Measurements from ENCODE around the gene PIM3. TPM values are rescaled to one million over a fixed set of nuclear protein-coding genes. Genes with fewer than 3 reads are reported as not detected.
A peak's percentile ranks its signal among the peaks of the same experiment; 100 is the strongest.

Gene PIM3
- total RNA-seq, 2 experiments from 2014 or later = 224 to 230 TPM

- CTCF ChIA-PET = interaction anchor here (1.9 to 2.7 kb wide), 4 partner anchors 26 to 101 kb away, joined by 7 to 36 read pairs (median 8); no protein-coding TSS in a partner anchor
- H3K4me3 Mint-ChIP-seq = no peak overlapping the region
- no peaks in the 10 kb centered on the region for H3K9me3 Mint-ChIP-seq
These were observed 31.2 kb upstream of the PIM3 start for GRCh38 chr22:49929211-49929979.

GRCh38 chr22:49929994-49930575 is 30.5 kb upstream of the PIM3 start:
- H3K36me3 ChIP-seq (ENCODE audit: insufficient read depth, low read length) = no peaks in the 10 kb centered on the region
- H3K4me3 ChIP-seq (ENCODE audit: low read length) = no peak overlapping the region
- DNase-seq (peak in 3 of 14 experiments; percentile 33 to 50 (median 35)), ATAC-seq (ENCODE audit: poor library complexity) (no peak)
- ChIA-PET CTCF (interaction anchor here (1.2 to 2.7 kb wide), 7 partner anchors 26 to 100 kb away, joined by 3 to 36 read pairs (median 8); no protein-coding TSS in a partner anchor), POLR2A (interaction anchor here (1.1 to 2.7 kb wide), 4 partner anchors 30 to 100 kb away, joined by 5 to 17 read pairs (median 11); partner anchors contain the start of gene PIM3)
- H3K36me3 Mint-ChIP-seq (ENCODE audit: low read depth) = peaks cover 6% of the 10 kb centered on the region
- peak overlapping the region; percentile 24 for H3K27ac Mint-ChIP-seq
- H3K27me3 ChIP-seq (ENCODE audit: control insufficient read depth in 1 of 2, insufficient read depth in 2 of 2, low read length in 2 of 2) = no peaks in the 10 kb centered on the region
- intact Hi-C loops (cut with DNase I, micrococcal nuclease) = loop anchor here (1.0 to 10.0 kb wide), 7 partner anchors 32 to 277 kb away; partner anchors contain the start of gene PIM3 (in 1 of the 2)
- no peak for TF ChIP-seq CTCF (IDR thresholded peaks at IDR 0.05)
- H3K27ac ChIP-seq (ENCODE audit: low read depth in 1 of 2, low read length in 2 of 2) = no peak overlapping the region
- peak overlapping the region; percentile 48 for H3K4me3 Mint-ChIP-seq
- H3K9me3 Mint-ChIP-seq = no peaks in the 10 kb centered on the region
- peaks cover 49% of the 10 kb centered on the region for H3K4me1 Mint-ChIP-seq (ENCODE audit: low read depth)
- peaks cover 0 to 5% of the 10 kb centered on the region in 2 experiments for H3K9me3 ChIP-seq (ENCODE audit: control insufficient read depth in 1 of 2, insufficient read depth in 1 of 2, low read length in 2 of 2)
- no peaks in the 10 kb centered on the region for H3K27me3 Mint-ChIP-seq
- H3K4me1 ChIP-seq (ENCODE audit: insufficient read depth, low read length) = peaks cover 68% of the 10 kb centered on the region

More at GRCh38 chr22:49929211-49929979, 31.2 kb upstream of the PIM3 start:
- peak; percentile 33 for ATAC-seq (ENCODE audit: poor library complexity)
- Histone ChIP-seq H3K27me3 (ENCODE audit: control insufficient read depth in 1 of 2, insufficient read depth in 2 of 2, low read length in 2 of 2) (no peaks in the 10 kb centered on the region), H3K4me3 (ENCODE audit: low read length) (no peak overlapping the region), H3K36me3 (ENCODE audit: insufficient read depth, low read length) (no peaks in the 10 kb centered on the region), H3K4me1 (ENCODE audit: insufficient read depth, low read length) (peaks cover 68% of the 10 kb centered on the region), H3K27ac (ENCODE audit: low read depth in 1 of 2, low read length in 2 of 2) (no peak overlapping the region), H3K9me3 (ENCODE audit: control insufficient read depth in 1 of 2, insufficient read depth in 1 of 2, low read length in 2 of 2) (peaks cover 0 to 5% of the 10 kb centered on the region in 2 experiments)
- POLR2A ChIA-PET = interaction anchor here (1.1 to 2.7 kb wide), 3 partner anchors 33 to 101 kb away, joined by 5 to 17 read pairs (median 14); no protein-coding TSS in a partner anchor
- Mint-ChIP-seq H3K27me3 (no peaks in the 10 kb centered on the region), H3K36me3 (ENCODE audit: low read depth) (peaks cover 7% of the 10 kb centered on the region), H3K27ac (no peak overlapping the region), H3K4me1 (ENCODE audit: low read depth) (peaks cover 52% of the 10 kb centered on the region)
- peak; percentile 66 for TF ChIP-seq CTCF (IDR thresholded peaks at IDR 0.05)
- intact Hi-C loops (cut with DNase I, micrococcal nuclease) = loop anchor here (1.0 to 10.0 kb wide), 6 partner anchors 33 to 278 kb away; partner anchors contain the start of gene PIM3 (in 1 of the 2)
- peak; percentile 49 to 90 (median 78) for DNase-seq
